Activated CD4-positive, alpha-beta memory T cell treated with anti-CD3 and anti-CD28 coated beads, Interleukin-2, amount 10 ng/mL, durations not matched to agents 7 days and 5 days (primary cell): ENCODE measurements around the gene ZBTB7B. TPM values are rescaled to one million over a fixed set of nuclear protein-coding genes. Genes with fewer than 3 reads are reported as not detected.

Experiments used
- CTCF ChIA-PET: fragments of 350-600 bp; sonication (Branson Sonifier 250); formaldehyde crosslinking; loops from one replicate; lab custom pipeline; 2021; ENCODE audit warnings: antibody characterized with exemption, inconsistent platforms; lab: Charles Lee
- POLR2A ChIA-PET: fragments of 350-600 bp; sonication (Branson Sonifier 250); formaldehyde crosslinking; loops from one replicate; lab custom pipeline; 2021; ENCODE audit warnings: antibody characterized with exemption; lab: Charles Lee
- DNase-seq: peaks from one replicate; pipeline ENCODE4 v3.0.0-alpha.2; 2020
- H3K27ac Mint-ChIP-seq: one replicate; pipeline ENCODE4 v1.8.0; 2021; ENCODE audit warnings: mild to moderate bottlenecking, mixed read lengths
- H3K27me3 Mint-ChIP-seq: one replicate; pipeline ENCODE4 v1.8.0; 2021; ENCODE audit warnings: mixed read lengths
- H3K36me3 Mint-ChIP-seq: one replicate; pipeline ENCODE4 v1.8.0; 2021; ENCODE audit warnings: low read depth, mixed read lengths
- H3K4me1 Mint-ChIP-seq: one replicate; pipeline ENCODE4 v1.8.0; 2021; ENCODE audit warnings: mixed read lengths
- H3K4me3 Mint-ChIP-seq: one replicate; pipeline ENCODE4 v1.8.0; 2021; ENCODE audit warnings: mild to moderate bottlenecking, mixed read lengths
- H3K9me3 Mint-ChIP-seq: one replicate; pipeline ENCODE4 v1.8.0; 2021; ENCODE audit warnings: mixed read lengths
- total RNA-seq, 2 experiments: library from RNA; stranded (reverse); gene quantifications; one replicate each; pipeline ENCODE4 v1.2.3, GENCODE V29; 2021

ZBTB7B gene
- 100 to 1,000 TPM; 151 to 152 TPM for total RNA-seq

DNA sequence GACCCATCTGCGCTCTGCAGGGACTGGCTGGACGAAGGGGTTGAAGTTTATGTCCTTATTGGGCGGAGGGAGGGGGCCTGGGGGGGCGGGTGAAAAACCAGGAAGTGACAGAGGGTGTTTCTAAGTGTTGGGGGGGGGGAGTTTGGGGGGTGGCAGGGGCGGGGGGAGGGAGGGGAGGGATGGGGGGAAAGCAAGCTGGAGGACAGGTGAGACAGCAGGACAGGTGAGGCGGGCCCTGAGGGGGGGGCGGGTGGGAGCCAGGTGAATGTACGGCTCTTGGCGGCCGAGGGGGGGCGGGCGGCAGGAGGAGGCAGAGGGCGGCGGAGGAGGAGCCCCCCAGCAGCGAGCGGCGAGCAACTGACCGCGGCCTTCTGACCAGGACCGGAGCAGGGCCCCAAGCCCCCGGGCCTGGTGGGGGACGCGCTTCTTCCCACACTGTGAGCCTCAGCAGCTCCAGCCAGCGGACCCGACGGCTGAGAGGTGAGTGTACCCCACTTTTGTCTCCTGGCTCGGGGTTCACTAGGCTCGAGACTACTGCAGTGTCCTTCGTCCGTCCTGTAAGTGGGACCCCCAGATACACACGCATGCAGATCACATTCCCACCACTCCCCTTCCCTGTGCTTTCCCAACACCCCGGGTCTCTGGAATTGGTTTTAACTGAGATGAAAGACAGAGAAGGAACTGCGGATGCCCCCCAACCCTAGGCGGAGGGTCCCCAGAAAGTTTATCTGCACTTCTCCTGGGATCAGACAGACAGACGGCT is at the start of gene ZBTB7B:
Gene ZBTB7B, plus strand, starts transcription at position 339 of the 763 bp plus-strand sequence. CDS start 11,859 bp downstream, outside the sequence.
- no peaks in the 10 kb centered on the region for H3K9me3 Mint-ChIP-seq
- H3K27ac Mint-ChIP-seq = peak within 1 kb of the TSS; percentile 91
- peaks cover 22% of the 10 kb centered on the region for H3K36me3 Mint-ChIP-seq
- CTCF ChIA-PET = interaction anchor here (0.7 to 11.4 kb wide), 6 partner anchors 13 to 443 kb away, joined by 3 to 139 read pairs (median 4); partner anchors contain the start of genes FLAD1 and PMVK
- peak within 1 kb of the TSS; percentile 90 for H3K4me3 Mint-ChIP-seq
- H3K27me3 Mint-ChIP-seq = no peaks in the 10 kb centered on the region
- peaks cover 57% of the 10 kb centered on the region for H3K4me1 Mint-ChIP-seq
- POLR2A ChIA-PET = interaction anchor here (0.5 to 13.2 kb wide), 5 partner anchors 11 to 395 kb away, joined by 3 to 203 read pairs (median 12); partner anchors contain the start of genes CKS1B and FLAD1
- DNase-seq = peak; percentile 37

DNA sequence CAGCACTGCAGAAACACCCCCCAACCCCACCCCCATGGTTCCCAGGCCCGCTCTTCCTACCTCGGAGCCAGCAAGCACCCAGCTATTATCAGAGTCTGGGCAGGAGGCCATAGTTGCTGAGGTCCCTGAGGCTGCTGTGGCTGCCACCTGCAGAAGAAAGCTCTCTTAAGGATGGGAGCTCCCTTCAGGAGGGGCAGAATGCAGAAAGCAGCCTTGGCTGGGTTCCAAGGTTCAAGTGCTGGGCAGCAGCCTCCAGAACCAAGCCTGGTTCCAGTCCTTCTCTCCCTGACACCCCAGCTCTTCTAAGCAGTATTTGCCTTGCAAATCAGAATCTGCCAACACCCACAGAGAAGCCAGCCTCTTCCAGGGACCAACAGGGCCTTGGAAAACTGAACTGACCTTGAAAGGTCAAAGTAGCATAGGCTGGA is 49.0 kb upstream of the ZBTB7B start:
- CTCF ChIA-PET = interaction anchor here (2.5 kb wide), 1 partner anchor 63 kb away, joined by 27 read pairs; no protein-coding TSS in a partner anchor
- Mint-ChIP-seq H3K4me3 (peak overlapping the region; percentile 96), H3K27me3 (no peaks in the 10 kb centered on the region), H3K9me3 (no peaks in the 10 kb centered on the region), H3K4me1 (peaks cover 81% of the 10 kb centered on the region), H3K36me3 (peaks cover 62% of the 10 kb centered on the region), H3K27ac (peak overlapping the region; percentile 97)
- POLR2A ChIA-PET = interaction anchor here (1.1 to 3.5 kb wide), 7 partner anchors 8 to 65 kb away, joined by 3 to 26 read pairs (median 6); partner anchors contain the start of genes PYGO2 and SHC1
- DNase-seq = no peak

DNA sequence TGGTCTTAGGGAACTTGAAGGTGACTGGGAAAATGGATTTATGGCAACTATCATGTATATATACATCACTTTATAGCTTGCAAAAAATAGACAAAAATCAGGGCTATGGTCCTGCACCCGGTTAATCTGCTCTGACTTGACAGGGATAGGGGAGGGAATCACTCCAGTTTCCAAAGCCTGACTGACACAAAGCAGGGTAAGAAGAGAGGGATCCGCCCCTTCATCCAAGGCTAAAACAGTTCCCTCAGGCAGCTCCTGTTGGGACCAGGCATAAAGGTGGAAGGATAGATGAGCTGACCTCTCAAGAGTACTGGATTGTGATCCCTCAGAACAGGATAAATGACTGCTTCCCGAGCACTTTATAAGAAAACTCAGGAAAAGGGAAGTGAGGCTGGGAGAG is 48.1 kb upstream of the ZBTB7B start:
- peak overlapping the region; percentile 97 for H3K27ac Mint-ChIP-seq
- no peaks in the 10 kb centered on the region for H3K27me3 Mint-ChIP-seq
- peaks cover 57% of the 10 kb centered on the region for H3K36me3 Mint-ChIP-seq
- ChIA-PET POLR2A (interaction anchor here (1.1 to 3.5 kb wide), 12 partner anchors 7 to 612 kb away, joined by 3 to 46 read pairs (median 10); partner anchors contain the start of genes CKS1B, FLAD1, PYGO2 and SHC1), CTCF (interaction anchor here (0.8 to 2.9 kb wide), 7 partner anchors 12 to 96 kb away, joined by 3 to 27 read pairs (median 9); partner anchors contain the start of genes ADAM15 and PMVK)
- no peak for DNase-seq
- peaks cover 81% of the 10 kb centered on the region for H3K4me1 Mint-ChIP-seq
- H3K4me3 Mint-ChIP-seq = peak overlapping the region; percentile 96
- no peaks in the 10 kb centered on the region for H3K9me3 Mint-ChIP-seq

DNA sequence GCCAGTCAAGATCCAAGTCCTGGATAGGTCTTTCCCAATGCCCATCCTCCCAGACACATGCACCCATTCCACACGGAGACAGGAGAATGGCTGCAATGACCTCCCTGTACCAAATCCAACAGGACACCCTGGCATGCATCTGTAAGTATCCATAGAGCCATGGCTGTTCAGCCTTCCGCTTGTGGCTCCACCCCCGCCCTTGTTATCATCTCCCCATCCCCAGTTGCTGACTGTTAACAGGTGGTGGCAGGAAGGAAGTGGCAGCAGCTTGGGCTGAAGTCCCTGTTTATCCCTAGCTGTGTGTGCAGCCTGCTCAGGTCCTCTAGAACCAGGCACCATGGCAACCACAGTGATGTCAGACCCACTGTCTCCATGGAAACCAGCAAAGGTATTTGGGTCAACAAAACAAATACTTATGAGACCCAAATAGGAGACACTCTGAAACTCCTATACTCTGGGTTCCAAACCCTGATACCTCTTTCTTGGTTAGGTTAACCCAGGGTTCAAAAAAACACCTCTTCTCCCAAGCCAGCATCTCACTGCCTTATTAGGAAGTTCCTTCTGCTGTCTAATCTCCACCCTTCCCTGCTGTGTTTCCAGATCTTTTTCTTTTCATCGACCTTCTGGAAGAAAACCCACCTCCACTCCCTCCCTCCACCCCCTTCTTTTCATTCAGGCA is 47.4 kb upstream of the ZBTB7B start:
- Mint-ChIP-seq H3K4me1 (peaks cover 85% of the 10 kb centered on the region), H3K9me3 (no peaks in the 10 kb centered on the region), H3K36me3 (peaks cover 59% of the 10 kb centered on the region), H3K27ac (peak overlapping the region; percentile 97), H3K4me3 (peak overlapping the region; percentile 96), H3K27me3 (no peaks in the 10 kb centered on the region)
- POLR2A ChIA-PET = interaction anchor here (0.9 to 3.2 kb wide), 16 partner anchors 9 to 613 kb away, joined by 3 to 46 read pairs (median 4); partner anchors contain the start of genes CKS1B, FLAD1 and SHC1
- peak; percentile 95 for DNase-seq
- CTCF ChIA-PET = interaction anchor here (0.7 to 2.9 kb wide), 15 partner anchors 10 to 396 kb away, joined by 3 to 27 read pairs (median 4); partner anchors contain the start of genes ADAM15, KRTCAP2, PMVK and SHC1

DNA sequence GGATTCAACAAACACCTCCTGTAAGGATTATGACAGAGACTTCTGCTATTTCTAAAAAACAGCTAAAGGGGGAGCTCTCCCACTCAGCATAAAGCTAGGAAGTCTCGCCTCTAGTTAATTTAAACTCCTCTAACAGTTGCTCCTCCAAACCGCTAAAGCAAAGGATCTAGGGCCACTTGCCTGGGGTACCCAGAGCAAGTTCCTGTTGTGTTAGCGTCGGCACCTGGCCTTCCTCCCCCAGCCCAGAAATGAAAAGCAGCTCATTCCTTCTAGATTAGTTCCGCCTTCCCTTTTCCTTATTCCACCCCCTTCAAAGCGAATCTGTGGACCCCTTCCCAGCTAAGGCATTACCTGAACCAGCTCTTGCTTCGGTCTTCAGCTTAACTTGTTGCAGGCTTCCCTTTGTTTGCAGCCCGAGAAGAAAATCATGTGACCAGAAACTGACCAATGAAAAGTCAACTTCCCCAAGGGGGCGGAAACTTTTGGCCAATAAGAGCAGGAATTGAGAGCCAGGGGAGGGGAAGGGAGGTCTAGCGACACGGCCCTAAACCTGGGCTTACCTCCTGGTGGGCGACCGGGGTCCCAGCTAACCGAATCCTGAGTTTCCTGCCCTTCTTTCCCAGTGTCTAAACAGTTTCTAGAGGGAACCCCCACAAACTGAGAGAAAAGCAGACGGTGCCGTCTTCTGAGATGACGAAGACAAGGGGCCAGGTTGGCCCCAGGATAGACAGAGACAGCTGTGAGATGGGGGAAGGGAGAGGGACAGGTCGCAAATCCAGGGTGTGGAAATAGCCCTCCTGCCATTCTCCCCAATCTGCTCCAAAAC is 46.7 kb upstream of the ZBTB7B start, which contains the start of gene PBXIP1:
Gene PBXIP1, minus strand, starts transcription at position 382 of the 826 bp plus-strand sequence. CDS start 2,378 bp downstream, outside the sequence.
- H3K9me3 Mint-ChIP-seq = no peaks in the 10 kb centered on the region
- H3K27ac Mint-ChIP-seq = peak within 1 kb of the TSS; percentile 97
- peaks cover 57% of the 10 kb centered on the region for H3K36me3 Mint-ChIP-seq
- ChIA-PET CTCF (interaction anchor here (0.7 to 2.9 kb wide), 13 partner anchors 10 to 396 kb away, joined by 3 to 27 read pairs (median 4); partner anchors contain the start of genes ADAM15, KRTCAP2, PMVK and SHC1), POLR2A (interaction anchor here (0.9 to 3.2 kb wide), 12 partner anchors 8 to 125 kb away, joined by 3 to 46 read pairs (median 7); partner anchors contain the start of genes CKS1B, FLAD1 and SHC1)
- H3K4me3 Mint-ChIP-seq = peak within 1 kb of the TSS; percentile 96
- DNase-seq = peak; percentile 88
- H3K4me1 Mint-ChIP-seq = peaks cover 85% of the 10 kb centered on the region
- H3K27me3 Mint-ChIP-seq = no peaks in the 10 kb centered on the region

DNA sequence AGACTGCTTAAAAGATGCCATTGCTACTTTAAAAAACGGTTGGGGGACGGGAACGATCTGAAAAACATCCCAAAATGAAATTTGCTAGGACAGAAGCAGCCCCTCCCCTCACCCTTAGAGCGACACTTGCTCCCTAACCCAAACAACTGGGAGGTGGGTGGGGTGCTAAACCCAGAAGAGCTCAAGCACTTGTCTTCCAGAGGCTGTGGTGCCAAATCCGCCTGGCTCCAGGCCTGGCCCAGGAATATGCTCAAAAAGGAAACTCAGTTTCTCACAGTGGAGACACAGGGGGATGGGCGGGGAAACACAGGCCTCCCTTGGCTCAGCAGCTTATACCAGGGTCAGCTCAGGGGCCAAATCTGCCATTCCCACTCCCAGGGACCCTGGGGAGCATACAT is 46.1 kb upstream of the ZBTB7B start:
- CTCF ChIA-PET = interaction anchor here (1.0 to 2.9 kb wide), 8 partner anchors 11 to 128 kb away, joined by 3 to 16 read pairs (median 6); partner anchors contain the start of genes PMVK and SHC1
- DNase-seq = no peak
- peaks cover 81% of the 10 kb centered on the region for H3K4me1 Mint-ChIP-seq
- peak overlapping the region; percentile 96 for H3K4me3 Mint-ChIP-seq
- H3K36me3 Mint-ChIP-seq = peaks cover 55% of the 10 kb centered on the region
- POLR2A ChIA-PET = interaction anchor here (0.9 to 3.2 kb wide), 7 partner anchors 9 to 61 kb away, joined by 3 to 46 read pairs (median 11); partner anchors contain the start of genes CKS1B, FLAD1 and SHC1
- peak overlapping the region; percentile 97 for H3K27ac Mint-ChIP-seq
- H3K9me3 Mint-ChIP-seq = no peaks in the 10 kb centered on the region
- H3K27me3 Mint-ChIP-seq = no peaks in the 10 kb centered on the region

DNA sequence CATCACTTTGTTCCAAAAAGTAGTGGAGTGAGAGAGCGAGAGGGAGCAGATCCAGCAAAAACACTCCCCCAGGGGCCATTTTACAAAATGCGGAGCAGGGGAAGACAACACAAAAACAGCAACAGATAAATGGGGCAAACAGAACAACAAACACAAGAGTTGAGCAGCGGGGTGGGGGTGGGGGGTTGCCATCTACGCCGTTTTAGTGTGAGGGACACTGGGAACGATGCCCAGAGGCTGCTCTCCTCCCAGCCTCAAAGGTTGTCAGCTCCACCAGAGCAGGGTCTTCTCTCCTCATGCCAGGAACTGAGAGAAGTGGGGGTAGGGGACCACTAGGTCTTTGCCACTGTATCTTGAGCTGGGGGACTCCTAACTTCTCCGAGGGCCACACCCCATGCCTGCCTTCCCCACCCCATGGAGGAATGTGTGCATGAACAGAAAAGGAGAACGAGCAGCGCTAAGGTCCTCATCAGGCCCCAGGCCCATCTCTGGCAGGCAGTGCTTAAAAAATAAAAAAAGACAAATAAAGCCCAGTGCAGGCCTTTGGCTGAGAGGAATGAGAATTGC is 45.4 kb upstream of the ZBTB7B start:
- Mint-ChIP-seq H3K36me3 (peaks cover 52% of the 10 kb centered on the region), H3K9me3 (no peaks in the 10 kb centered on the region), H3K27ac (peak overlapping the region; percentile 97), H3K4me3 (no peak overlapping the region), H3K27me3 (no peaks in the 10 kb centered on the region), H3K4me1 (peaks cover 76% of the 10 kb centered on the region)
- POLR2A ChIA-PET = interaction anchor here (1.0 to 3.2 kb wide), 3 partner anchors 27 to 49 kb away, joined by 3 to 20 read pairs (median 11); partner anchors contain the start of gene FLAD1
- no peak for DNase-seq
- CTCF ChIA-PET = interaction anchor here (2.4 to 2.9 kb wide), 2 partner anchors 20 to 42 kb away, joined by 12 to 16 read pairs; partner anchors contain the start of gene PMVK

DNA sequence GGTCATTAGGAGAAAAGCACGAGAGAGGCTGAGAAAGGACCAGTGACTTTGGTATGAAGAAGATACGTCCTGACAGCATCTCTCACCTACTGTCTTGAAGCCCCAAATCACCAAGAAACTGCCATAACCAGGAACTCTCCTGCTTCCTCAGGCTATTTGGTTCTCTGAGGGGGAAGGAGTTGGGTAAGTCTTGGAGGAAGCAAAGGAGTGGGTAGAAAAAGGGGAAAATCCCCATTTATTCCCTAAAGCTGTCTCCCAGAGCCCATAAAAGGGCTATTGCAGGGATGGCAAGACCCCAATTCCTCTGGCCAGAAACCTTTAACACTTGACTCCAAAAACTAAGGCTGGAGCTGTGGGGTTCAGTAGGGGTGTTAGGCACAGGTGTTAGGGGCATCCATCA is 44.6 kb upstream of the ZBTB7B start:
- Mint-ChIP-seq H3K27ac (peak overlapping the region; percentile 54), H3K9me3 (no peaks in the 10 kb centered on the region), H3K4me1 (peaks cover 76% of the 10 kb centered on the region), H3K36me3 (peaks cover 51% of the 10 kb centered on the region), H3K27me3 (no peaks in the 10 kb centered on the region), H3K4me3 (no peak overlapping the region)
- POLR2A ChIA-PET = interaction anchor here (0.8 kb wide), 1 partner anchor 54 kb away, joined by 3 read pairs; no protein-coding TSS in a partner anchor
- DNase-seq = no peak
- CTCF ChIA-PET = no interaction called here

DNA sequence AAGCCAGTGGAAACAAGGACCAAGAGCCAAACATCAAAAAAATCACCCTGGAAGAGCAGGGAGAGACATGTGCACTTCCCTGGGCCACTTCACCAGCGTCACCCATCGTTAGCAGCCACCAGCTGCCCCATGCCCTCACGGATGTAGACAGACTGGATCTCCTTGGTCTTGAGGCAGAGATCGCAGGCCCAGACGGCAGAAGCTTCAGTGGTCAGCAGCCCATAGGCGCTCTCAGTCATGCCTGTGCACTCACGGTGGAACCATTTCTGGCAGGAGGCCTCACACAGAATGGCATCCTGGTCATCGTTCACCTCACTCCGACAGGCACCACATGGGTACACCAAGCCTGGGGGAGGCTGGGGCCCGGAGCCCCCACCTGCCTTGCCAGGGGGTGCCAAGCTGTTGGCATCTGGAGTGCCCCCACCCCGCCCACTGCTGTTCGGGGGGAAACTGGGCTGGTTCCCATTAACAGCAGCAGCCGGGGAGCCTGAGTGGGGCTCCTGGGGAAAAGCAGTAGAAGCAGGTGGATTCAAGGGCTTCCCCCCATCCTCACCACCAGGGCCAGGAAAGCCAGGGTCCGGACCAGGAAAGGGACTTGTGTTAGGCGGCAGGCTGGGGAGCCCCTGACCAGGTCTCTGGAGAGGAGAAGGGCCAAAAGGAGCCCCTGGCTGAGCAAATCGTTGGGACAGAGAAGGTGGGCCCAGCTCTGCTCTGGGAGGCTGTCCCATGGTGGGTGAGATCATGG is 43.7 kb upstream of the ZBTB7B start:
- CTCF ChIA-PET = interaction anchor here (1.0 to 1.2 kb wide), 2 partner anchors 15 kb away, joined by 3 read pairs; no protein-coding TSS in a partner anchor
- Mint-ChIP-seq H3K27me3 (no peaks in the 10 kb centered on the region), H3K36me3 (peaks cover 52% of the 10 kb centered on the region), H3K4me1 (peaks cover 76% of the 10 kb centered on the region), H3K9me3 (no peaks in the 10 kb centered on the region), H3K4me3 (no peak overlapping the region), H3K27ac (peak overlapping the region; percentile 49)
- DNase-seq = no peak
- POLR2A ChIA-PET = interaction anchor here (0.8 to 4.3 kb wide), 2 partner anchors 17 to 53 kb away, joined by 3 to 62 read pairs; partner anchors contain the start of gene CKS1B

DNA sequence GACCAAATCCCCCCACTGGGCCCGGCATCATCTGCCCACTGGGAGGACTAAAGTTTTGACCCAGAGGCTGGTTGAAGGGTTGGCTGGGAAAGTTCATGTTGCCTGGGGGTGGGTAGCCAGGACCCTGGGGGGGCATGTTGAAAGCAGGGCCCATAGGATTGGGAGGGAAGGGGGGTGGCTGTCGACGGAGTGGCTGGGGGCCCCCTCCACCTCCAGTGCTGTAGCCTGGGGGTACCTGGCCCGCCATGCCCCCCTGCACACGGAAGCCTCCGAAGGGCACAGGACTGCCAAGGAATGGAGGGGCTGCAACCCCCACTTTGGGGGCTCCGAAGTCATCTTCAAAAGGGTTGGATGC is 43.2 kb upstream of the ZBTB7B start:
- Mint-ChIP-seq H3K4me3 (peak overlapping the region; percentile 97), H3K9me3 (no peaks in the 10 kb centered on the region), H3K27ac (no peak overlapping the region), H3K4me1 (peaks cover 72% of the 10 kb centered on the region), H3K27me3 (no peaks in the 10 kb centered on the region), H3K36me3 (peaks cover 49% of the 10 kb centered on the region)
- no peak for DNase-seq
- ChIA-PET CTCF (interaction anchor here (0.8 to 2.0 kb wide), 4 partner anchors 14 to 125 kb away, joined by 3 to 6 read pairs (median 3); no protein-coding TSS in a partner anchor), POLR2A (interaction anchor here (1.2 to 4.3 kb wide), 5 partner anchors 7 to 57 kb away, joined by 3 to 62 read pairs (median 21); partner anchors contain the start of genes CKS1B and SHC1)
